ENCODE data around the gene NDOR1.

DNA sequence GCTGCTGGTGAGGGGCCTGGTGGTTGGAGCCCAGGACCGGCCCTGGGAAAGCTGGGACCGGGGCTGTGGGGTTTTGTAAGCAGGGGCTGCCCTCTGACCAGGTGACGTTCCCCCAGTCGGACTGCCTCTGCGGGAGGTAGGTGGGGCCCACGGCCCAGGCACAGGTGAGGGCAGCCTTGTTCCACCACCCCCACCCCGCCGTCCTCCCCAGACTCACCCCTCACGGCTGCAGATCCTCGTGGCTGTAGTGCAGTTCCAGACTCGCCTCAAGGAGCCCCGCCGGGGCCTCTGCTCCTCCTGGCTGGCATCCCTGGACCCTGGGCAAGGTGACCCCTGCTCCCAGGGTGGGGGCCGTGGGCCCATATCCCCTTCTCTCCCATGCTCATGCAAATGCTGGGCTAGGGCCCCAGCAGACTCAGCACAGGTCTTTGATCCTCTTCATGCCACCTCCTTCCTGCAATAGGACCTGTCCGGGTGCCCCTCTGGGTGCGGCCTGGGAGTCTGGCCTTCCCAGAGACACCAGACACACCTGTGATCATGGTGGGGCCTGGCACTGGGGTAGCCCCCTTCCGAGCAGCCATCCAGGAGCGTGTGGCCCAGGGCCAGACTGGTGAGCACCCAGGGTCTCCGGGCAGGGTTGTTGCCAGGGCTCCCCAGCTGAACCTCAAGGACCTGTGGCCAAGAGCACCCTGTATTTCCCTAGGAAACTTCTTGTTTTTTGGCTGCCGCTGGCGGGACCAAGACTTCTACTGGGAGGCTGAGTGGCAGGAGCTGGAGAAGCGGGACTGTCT lies 9.9 kb downstream of the NDOR1 start:
- no peak for TF ChIP-seq CTCF (IDR thresholded peaks at IDR 0.05; ENCODE audit: low read length)
- TF ChIP-seq EZH2 (IDR thresholded peaks at IDR 0.05; ENCODE audit: borderline replicate concordance, low read length) = no peak

All from OCI-LY1 (cell line).